Stimulated activated CD8-positive, alpha-beta memory T cell treated with anti-CD3 and anti-CD28 coated beads, Interleukin-4, amount 100 ng/mL, for 4 hours (primary cell): Measurements from ENCODE around the gene BBS12.

Experiments
- DNase-seq, 2 donors: peaks; one replicate each; pipeline ENCODE4 v3.0.0-alpha.2; 2020; ENCODE audit warnings: low read depth in 2 of 2, low spot score in 1 of 2

BBS12 gene

DNA sequence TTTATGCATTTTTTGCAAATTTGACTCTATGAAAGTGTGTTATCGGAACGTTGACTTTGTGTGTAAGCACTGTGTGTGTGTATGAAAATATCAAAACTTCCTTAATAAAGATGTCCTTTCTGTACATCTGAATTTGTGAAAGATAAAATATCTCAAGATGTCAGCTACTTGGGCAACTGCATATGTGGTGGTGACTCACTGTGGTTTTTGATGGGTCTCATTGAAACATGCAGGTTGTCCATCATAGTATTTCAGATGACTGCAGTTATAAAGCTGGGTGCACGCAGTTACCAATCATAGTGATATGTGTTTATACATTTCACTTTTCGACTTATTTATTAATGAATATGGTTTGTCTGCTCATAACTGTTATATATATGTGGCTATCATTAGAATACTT, 19.7 kb upstream of the BBS12 start:
- no peak for DNase-seq

GRCh38 chr4:122715221-122715620, 17.3 kb upstream of the BBS12 start:
- no peak for DNase-seq

DNA sequence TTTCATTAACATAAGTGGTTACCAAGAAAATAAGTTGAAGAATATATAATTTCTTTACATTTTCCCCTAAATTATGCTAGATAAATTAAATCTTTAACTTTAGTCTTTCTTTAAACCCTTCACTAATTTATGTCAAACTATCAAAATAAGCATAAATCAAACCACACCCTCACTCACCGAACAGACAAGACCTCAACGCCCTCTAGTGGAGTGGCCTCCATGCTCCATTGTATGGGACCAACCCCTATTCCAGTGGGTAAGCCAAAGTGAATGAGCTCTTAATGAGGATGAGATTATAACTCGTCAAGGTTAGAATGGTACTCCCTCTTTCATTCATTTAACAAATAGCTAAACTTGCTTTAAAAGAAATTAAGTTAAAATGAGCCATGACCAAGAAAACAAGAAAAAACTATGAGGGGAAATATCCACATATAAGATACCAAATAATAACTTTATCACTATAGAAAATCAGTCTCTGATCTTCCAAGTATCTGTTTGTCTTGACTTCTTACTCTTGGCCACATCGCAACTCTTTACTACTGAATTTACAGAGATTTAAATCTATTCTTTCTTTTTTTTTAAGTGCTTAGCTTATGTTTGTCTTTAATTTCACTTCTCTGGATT, 15.6 kb upstream of the BBS12 start:
- peak in 1 of 2 donors; percentile 47 for DNase-seq

DNA sequence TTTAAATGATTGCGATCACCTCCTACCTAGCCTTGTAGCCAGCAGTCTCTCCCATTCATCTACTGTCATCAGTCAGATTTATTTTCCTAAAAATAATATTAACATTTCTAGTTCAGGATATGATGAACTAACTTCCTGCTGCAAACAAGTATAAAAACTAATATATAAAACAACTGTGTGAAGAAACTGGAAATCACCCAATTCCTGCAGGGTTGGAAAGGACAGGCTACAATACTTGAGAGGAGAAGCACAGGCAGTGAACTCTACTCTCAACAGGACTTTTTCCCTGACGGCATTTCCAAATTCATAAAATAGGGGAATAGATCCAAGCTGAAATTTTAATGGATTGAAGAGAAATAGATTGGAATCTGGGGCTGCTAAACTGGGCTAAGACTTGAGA, 14.2 kb upstream of the BBS12 start:
- no peak for DNase-seq

- DNase-seq, result no peak
These were observed 10.2 kb upstream of the BBS12 start for GRCh38 chr4:122722256-122722655.

DNA sequence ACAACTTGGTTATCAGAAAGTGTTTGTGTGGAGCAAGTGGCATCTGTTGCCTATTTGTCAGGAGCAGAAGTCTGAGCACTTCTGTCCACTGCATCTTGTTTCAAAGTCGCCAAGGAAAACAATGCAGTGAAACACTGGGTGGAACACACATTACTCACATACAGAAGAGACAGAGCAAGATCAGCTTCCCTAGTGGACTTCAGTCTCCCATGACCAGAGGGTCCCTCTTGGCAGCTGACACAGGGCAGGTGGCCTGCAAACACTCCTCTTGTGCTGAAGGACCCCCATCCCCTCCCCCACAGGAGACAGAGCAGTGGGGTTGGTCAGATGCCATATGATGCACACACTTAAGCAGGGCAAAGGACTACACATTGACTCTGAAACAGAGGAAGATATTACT, 3.6 kb upstream of the BBS12 start:
- no peak for DNase-seq

GRCh38 chr4:122731676-122732075, 828 bp upstream of the BBS12 start:
- no peak for DNase-seq

DNA sequence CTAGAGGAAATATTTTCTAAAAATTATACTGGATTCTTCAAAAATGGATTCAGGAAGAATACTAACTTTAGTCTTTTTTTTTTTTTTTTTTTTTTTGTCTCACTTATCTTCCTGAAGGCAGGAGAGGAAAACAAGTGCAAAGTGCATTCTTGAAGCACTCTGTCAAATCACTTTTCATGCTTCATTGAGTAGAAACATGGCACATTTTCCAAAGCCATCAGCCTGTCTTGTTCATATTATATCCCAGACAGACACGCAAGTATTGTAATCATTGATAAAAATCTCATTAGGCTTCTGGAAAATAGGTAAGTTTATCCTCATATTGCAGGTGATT, 1.2 kb downstream of the BBS12 start:
- no peak for DNase-seq

DNA sequence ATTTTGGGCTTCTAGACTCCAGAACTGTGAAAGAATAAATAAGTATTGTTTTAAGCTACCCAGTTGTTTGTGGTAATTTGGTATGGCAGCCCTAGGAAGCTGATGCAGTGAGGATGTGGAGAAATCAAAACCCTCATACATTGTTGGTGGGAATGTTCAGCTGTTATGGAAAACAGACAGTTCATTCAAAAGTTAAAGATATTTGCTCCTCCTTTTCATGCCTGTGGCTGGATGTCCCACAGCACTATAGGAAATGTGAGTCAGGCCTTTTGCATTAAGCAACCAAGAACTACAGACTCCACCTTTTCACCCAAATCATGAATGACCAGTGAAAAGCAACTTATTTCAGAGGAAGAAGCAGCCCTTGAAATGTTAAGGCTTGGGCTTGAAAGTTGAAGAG, 6.7 kb downstream of the BBS12 start:
- DNase-seq, result no peak

GRCh38 chr4:122742933-122743829, 10.7 kb downstream of the BBS12 start:
- no peak for DNase-seq

DNA sequence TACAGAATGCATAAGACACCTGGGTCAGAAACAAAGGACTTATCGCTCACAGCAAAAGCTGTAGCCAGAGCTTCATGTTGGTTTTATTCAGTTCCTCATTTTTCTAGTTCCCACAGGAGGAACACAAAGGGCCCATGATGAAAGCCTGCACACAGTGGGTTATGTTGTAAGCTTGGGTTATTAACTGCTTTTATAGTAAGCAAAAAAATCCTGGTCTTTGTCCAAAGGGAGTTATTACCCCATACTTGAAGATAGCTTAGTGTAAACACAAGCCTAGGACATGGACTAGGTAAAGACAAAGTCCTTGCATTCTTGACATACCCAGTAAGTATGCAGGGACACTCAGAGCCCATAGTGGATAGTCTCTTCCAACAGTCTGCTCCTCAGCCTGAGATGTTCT, 11.7 kb downstream of the BBS12 start:
- no peak for DNase-seq

DNA sequence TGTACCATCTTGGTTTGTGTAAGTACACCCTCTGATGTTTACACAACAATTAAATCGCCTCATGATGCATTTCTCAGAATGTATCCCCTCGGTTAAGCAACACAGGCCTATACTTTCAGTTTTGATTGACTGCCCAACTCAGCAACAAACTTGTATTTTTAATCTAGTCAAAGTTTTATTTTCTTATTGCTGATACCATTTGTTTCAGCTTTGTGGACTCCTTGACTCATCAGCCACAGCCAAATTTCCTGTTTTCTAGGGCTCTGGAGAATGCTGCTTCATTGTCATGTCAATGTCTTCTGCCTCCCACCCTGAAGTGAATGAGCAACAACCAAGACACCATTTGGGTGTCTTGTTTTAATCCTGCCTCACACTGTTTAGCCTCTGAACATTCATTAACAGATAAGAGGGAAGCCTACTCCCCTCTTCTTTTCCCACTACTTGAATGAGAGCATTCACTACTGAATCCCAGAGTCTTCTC, 14.0 kb downstream of the BBS12 start:
- no peak for DNase-seq

- no peak for DNase-seq
These were observed 14.6 kb downstream of the BBS12 start for GRCh38 chr4:122747068-122747467.

DNA sequence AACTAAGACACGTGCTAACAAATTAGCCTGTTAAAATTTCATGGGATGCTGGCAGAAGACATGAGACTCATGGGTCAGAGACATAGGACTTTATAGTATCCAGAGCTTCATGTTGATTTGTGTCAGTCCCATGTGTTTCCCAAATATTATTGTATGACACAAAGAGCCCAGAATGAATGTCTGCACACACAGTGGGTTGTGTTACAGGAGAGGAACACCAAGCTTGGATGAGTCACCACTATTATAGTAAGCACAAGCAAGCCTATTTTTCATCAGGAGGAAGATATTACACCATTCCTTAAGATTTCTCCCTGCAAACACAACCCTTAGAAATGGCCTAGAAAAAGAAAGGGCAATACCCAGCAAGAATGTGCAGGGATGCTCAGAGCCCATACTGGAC, 15.4 kb downstream of the BBS12 start:
- no peak for DNase-seq

DNA sequence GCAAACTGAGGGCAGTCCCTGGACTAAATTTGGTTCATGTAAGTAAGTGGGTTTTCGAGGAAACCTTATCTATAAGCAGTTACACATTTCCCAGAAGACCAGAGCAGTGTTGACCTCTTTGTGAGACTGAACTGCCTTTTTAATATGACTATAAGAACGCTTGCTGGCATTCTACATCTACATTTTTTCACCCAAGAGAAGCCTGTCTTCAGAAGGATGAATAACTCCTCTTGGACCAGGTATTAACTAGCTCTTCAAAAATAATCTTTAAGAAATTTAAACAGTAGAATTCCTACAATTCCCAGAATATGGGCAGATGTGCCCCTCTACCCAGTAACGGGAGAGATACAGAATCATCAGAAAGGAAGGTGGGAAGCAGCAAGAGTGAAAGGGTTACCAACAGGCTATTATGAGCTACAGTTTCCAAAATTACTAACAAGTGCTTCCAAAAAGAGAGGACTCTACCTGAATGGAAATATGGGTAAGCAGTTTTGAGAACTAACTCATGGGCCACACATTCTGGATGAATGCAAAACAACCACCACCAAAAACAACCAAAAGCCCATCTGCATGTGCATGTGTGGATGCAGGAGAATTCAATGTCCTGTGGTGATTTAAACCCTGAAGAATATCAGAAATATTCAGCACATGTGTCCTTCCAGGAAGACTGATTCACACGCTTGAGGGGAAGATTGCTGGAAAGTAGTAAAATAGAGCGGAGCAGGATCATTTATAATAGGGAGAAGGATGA, 17.4 kb downstream of the BBS12 start:
- no peak for DNase-seq

DNA sequence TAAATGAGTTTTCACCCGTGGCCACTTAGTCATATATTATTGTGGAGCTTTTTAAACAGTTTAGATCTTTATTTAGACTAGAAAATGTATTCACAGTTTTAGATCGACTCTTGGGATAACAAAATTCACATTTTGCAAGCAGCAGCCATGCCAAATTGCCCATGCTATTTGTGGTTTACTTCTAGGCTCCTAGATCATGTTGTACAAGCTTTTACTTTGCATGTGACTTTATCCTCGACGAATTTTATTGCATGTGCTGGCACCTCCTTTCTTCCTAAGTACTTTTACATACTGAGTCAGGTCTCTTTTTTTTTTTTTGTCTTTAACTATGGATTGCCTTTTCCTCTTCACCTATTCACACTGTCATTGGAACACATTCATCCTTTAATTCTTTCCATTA, 23.2 kb downstream of the BBS12 start:
- DNase-seq, result no peak

DNA sequence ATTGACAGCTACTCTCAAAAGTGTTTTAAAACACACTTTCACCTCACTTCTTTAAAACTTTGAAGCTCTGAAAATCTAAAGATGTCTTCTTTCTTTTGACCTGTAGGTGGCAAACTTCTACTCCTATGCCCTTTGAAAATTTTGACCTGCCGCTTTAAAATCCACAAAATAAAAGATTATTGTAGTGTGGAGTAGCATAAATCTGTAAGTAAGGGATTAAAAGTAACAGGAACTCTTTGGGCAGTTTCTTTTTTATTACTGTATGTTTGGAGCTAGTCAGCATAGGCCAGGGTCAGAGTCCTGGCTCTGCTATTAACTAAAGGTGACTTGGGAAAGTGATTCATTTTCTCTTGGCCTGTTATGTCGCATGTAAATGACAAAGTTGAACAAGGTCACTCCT, 25.5 kb downstream of the BBS12 start:
- DNase-seq, result no peak

DNA sequence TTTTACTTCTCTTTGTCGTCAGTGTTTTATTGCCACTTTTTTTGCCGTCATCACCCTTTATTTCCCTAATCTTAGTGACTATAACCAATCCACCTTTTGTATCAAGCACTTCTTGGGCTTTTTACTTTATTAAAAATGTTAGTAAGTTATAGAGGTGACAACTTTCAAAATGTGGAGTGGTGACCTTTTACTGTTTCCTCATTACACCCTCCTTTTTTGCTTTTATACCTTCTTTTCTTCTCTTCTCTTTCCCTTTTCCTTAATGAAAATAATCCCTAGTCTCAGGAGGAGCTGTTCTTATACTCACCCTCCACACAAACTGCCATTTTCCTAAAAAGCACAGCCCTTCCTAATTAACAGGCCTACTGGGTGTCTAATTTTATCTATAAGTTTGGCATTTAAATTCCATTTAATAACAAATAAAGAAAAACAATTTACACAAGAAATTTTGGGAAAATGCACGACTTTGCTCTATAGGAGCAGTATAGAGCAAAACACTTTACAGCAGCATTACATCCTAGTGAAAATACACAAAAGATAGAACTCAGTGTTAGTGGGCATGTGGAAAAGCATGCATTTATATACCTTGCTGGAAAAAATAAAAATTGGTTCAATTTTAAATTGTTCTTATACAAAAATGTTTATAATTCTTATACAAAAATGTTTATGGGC, 27.3 kb downstream of the BBS12 start:
- DNase-seq, result no peak

DNA sequence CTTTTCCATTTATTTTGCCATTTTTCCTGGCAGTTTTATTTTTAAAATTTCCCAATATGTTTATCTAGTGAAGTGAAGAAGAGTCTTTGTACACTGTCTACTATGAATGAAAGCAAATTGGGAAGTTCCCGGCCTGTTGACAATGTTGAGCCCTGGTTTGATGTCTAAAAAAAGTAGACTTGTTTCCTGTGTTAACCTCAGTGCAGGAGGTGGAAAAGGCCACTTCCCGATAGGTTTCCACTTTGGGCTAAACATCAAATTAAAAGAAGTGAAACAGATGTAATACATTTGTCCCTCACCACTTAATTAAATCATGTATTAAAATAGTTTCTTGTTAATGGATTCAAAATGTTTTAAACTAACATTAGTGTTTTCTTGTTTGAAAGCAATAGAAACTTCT, 30.0 kb downstream of the BBS12 start:
- DNase-seq, result peak in 1 of 2 donors; percentile 9

- DNase-seq, result no peak
These were observed 30.6 kb downstream of the BBS12 start for GRCh38 chr4:122762966-122763716.
